Astrocyte of the cerebellum (primary cell): ENCODE data around the gene IFT74.

ENCODE experiments used
- DNase-seq: peaks from one replicate; pipeline ENCODE4 v3.0.0-alpha.2; 2011; ENCODE audit warnings: low read depth
- H3K4me3 ChIP-seq: 2 replicates; pipeline ENCODE4 v1.5.1; 2011; ENCODE audit warnings: mild to moderate bottlenecking, low read depth, low read length, moderate library complexity
- in situ Hi-C: cut with HindIII; loops from 2 replicates; pipeline ENCODE4 v1.10.0; 2017; ENCODE audit warnings: low sequenced_read_pairs
- TF ChIP-seq, protein P1 (sequence below): IDR thresholded peaks from 2 replicates; pipeline ENCODE4 v1.5.1; 2012; ENCODE audit warnings: low read length, low read depth, moderate library complexity, mild to moderate bottlenecking; ENCODE audit errors: missing control alignments

Gene IFT74

DNA sequence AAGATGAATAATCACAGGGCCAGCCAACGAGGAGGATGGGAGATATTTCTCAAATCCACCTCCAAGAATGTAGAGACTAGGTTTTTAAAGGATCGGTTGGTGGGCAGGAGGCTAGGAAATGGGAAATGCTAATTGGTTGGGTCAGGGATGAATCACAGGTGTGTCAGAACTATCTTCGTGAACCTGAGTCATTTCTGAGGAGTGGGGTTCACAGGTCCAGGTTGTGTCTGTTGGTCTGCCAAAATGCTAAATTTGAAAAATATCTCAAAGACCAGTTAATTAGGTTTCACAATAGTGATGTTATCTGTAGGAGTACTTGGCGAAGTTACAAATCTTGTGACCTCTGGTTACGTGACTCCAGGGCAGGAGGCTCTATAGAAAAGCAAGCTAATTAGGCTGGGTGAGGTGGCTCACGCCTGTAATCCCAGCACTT, 6.6 kb upstream of the IFT74 start:
- in situ Hi-C loops: no loop called here
- no peak overlapping the region for H3K4me3 ChIP-seq
- no peak for DNase-seq
- TF ChIP-seq, protein P1, sequence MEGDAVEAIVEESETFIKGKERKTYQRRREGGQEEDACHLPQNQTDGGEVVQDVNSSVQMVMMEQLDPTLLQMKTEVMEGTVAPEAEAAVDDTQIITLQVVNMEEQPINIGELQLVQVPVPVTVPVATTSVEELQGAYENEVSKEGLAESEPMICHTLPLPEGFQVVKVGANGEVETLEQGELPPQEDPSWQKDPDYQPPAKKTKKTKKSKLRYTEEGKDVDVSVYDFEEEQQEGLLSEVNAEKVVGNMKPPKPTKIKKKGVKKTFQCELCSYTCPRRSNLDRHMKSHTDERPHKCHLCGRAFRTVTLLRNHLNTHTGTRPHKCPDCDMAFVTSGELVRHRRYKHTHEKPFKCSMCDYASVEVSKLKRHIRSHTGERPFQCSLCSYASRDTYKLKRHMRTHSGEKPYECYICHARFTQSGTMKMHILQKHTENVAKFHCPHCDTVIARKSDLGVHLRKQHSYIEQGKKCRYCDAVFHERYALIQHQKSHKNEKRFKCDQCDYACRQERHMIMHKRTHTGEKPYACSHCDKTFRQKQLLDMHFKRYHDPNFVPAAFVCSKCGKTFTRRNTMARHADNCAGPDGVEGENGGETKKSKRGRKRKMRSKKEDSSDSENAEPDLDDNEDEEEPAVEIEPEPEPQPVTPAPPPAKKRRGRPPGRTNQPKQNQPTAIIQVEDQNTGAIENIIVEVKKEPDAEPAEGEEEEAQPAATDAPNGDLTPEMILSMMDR: no peak

DNA sequence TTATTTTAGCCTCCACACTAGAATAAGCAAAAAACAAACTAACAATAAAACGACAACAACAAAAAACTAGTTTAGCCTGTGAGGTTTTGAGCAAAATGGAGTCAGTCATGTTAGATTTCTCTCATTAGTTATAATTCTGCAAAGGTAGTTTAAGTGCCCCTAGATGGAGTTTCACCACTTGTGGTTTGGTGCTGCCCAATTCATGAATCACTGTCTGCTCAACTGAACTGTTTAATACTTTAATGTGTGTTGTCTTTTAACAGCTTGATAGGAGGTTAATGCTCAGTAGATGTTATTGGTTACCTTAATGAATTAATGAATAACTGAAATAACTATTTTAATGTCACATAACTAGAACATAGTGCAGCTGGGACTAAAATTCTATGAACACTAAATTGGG, 5.7 kb upstream of the IFT74 start:
- TF ChIP-seq, protein P1: no peak
- H3K4me3 ChIP-seq: no peak overlapping the region
- DNase-seq: no peak
- in situ Hi-C loops: no loop called here

DNA sequence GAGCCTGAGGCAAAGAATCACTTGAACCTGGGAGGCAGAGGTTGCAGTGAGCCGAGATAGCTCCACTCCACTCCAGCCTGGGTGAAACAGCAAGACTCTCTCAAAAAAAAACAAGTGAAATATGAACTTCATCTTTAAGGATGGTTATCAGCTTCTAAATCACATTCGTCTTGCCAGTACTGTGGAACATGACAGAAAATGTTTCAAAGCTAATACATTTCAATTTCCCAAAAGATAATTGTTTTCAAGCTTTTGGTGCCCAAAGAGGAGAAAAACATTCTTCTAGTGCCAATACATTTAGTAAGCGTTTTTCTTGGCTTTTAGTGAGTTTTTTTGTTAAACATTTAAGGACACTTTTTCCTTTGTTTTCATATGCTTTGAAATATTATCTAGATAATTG, 4.4 kb upstream of the IFT74 start:
- DNase-seq: no peak
- TF ChIP-seq, protein P1: no peak
- no peak overlapping the region for H3K4me3 ChIP-seq
- in situ Hi-C loops: no loop called here

DNA sequence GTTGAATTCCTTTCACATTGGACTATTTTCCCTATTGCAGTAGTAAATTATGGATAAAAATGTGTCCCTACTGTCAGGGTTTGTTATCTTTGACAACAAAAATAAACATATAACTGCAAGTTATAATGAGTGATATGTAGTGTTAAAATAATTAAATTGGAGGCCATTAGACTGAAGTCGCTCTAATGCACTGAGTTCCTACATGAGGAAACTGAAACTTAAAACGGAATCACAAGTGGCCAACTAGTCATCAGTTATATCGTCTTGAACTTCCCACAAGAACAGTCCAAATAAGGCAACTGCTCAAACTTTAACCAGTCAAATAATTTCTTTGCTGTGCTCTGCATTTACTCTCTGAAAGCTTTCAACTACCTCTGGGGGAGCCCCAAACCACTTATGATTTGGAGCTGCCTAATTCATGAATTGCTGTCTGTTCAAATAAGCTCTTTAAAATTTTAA, 2.1 kb upstream of the IFT74 start:
- no peak overlapping the region for H3K4me3 ChIP-seq
- in situ Hi-C loops: no loop called here
- TF ChIP-seq, protein P1: no peak
- DNase-seq: no peak

DNA sequence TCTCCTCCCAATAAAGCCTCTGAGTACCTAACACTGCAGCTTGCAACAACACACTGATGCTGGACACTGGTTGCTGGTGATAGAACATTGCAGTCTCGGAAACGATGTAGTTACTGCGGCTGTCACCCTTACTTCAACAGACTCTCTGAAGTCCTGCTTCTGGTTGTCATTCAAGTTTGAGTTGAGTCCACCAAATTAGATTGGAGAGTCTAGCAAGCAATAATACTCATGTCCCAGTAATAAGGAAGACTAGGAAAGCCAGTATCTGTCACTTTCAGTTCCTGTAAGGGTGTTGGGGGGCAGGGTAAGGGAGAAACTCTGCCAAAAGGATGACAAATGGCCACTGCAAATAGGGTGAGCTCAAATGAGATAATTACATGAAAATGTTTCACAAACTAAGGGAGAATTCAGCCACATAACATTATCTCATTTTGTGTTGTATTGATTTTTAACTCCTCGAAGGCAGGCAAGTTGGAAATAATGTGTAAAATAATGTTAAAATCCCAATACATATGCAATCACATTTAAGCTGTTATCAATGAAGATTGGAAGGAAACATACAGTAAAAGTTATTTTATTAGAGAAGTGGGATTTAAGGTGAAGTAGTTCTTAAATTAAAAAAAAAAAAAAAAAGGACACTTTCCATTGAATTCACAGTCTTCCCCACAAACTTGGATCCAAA, 849 bp upstream of the IFT74 start:
- DNase-seq: no peak
- H3K4me3 ChIP-seq: peak overlapping the region; percentile 64
- in situ Hi-C loops: no loop called here
- TF ChIP-seq, protein P1: no peak

DNA sequence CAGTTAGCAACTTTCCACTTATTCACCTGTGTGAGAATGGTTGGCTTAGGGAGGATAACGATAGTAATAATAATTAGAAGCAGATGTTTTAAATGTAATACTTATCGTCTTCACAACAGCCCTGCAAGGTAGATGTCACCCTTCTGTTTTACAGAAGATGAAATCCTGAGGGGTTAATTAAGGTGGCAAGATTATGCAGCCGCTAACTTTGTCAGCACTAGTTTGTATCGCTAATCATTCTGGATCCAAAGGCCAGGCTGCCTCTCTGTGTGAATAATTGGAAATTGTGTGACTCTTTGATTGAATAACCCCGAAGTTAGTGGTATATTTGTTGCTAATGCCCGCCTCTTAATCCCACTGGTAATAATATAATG, 635 bp downstream of the IFT74 start:
- TF ChIP-seq, protein P1: no peak
- H3K4me3 ChIP-seq: peak overlapping the region; percentile 64
- in situ Hi-C loops: no loop called here
- DNase-seq: no peak
